Endothelial cell of umbilical vein (primary cell): ENCODE data around the gene CC2D1A. TPM values are rescaled to one million over a fixed set of nuclear protein-coding genes. Genes with fewer than 3 reads are reported as not detected.

Experiments used
- BruUV-seq: library from RNA; stranded (reverse); fragments of 400-500 nt; replicated peaks from 2 replicates; lab custom pipeline; 2021; lab: Mats Ljungman, UMichigan
- CTCF ChIA-PET: fragments of 300-600, 350-600 bp; sonication (Branson Sonifier 250); formaldehyde crosslinking; loops from one replicate; lab custom pipeline; 2021; ENCODE audit warnings: antibody characterized with exemption, inconsistent platforms; lab: Charles Lee
- POLR2A ChIA-PET: fragments of 300-600, 350-600 bp; sonication (Branson Sonifier 250); formaldehyde crosslinking; loops from one replicate; lab custom pipeline; 2021; ENCODE audit warnings: antibody characterized with exemption, inconsistent platforms; lab: Charles Lee
- DNase-seq: peaks from one replicate; pipeline ENCODE4 v3.0.0-alpha.2; 2011; ENCODE audit warnings: low read depth, low spot score
- FAIRE-seq: peaks from 2 replicates; lab custom pipeline; 2011; peaks lifted over from hg19 to GRCh38; lab: Jason Lieb, UNC
- H2AFZ ChIP-seq: 2 replicates; pipeline ENCODE4 v1.6.0; 2012; ENCODE audit warnings: low read depth, low read length, control low read depth, inconsistent platforms
- H3K27ac ChIP-seq: 2 replicates; pipeline ENCODE4 v1.5.1; 2011; ENCODE audit warnings: low read depth, mild to moderate bottlenecking, control low read depth, low read length, moderate library complexity; ENCODE audit not compliant: insufficient read depth
- H3K27me3 ChIP-seq, 2 experiments: 2 replicates each; pipeline versions ENCODE4 v1.6.0 to v1.6.1; 2011; ENCODE audit warnings: low read length in 2 of 2, mixed read lengths in 1 of 2; ENCODE audit not compliant: control insufficient read depth in 2 of 2, insufficient read depth in 2 of 2
- H3K36me3 ChIP-seq, 2 experiments: 2 replicates in 1 of 2; 3 replicates in 1 of 2; pipeline ENCODE4 v1.5.1; 2011; ENCODE audit warnings: low read length in 2 of 2, mild to moderate bottlenecking in 1 of 2, moderate library complexity in 1 of 2; ENCODE audit not compliant: control insufficient read depth in 2 of 2, insufficient read depth in 2 of 2; ENCODE audit errors: extremely low read depth in 1 of 2
- H3K4me1 ChIP-seq: 3 replicates; pipeline ENCODE4 v1.5.1; 2011; ENCODE audit warnings: mild to moderate bottlenecking, low read length; ENCODE audit not compliant: control insufficient read depth, insufficient read depth; ENCODE audit errors: extremely low read depth
- H3K4me2 ChIP-seq: 2 replicates; pipeline ENCODE4 v1.6.1; 2011; ENCODE audit warnings: low read length, control low read depth, mixed read lengths; ENCODE audit not compliant: insufficient read depth
- H3K4me3 ChIP-seq, 3 experiments: fragments of 200-600 bp in 1 of 3; sonication (generic), shearing (Covaris generic) in 1 of 3; replicated peaks in 1 of 3; 2 replicates each; pipeline ENCODE4 v1.5.1; 2011 to 2016; ENCODE audit warnings: control low read depth in 3 of 3, low read length in 3 of 3, mild to moderate bottlenecking in 2 of 3, inconsistent platforms in 1 of 3, low read depth in 1 of 3, moderate library complexity in 1 of 3; ENCODE audit not compliant: insufficient read depth in 1 of 3
- H3K79me2 ChIP-seq: 2 replicates; pipeline ENCODE4 v1.6.0; 2012; ENCODE audit warnings: low read length, inconsistent platforms; ENCODE audit not compliant: control insufficient read depth, insufficient read depth
- H3K9ac ChIP-seq: replicated peaks from 2 replicates; pipeline ENCODE3; 2011; ENCODE audit warnings: low read length, control low read depth; ENCODE audit not compliant: insufficient read depth; ENCODE audit errors: extremely low read depth
- H3K9me1 ChIP-seq: replicated peaks from 3 replicates; pipeline ENCODE4 v1.6.0; 2011; ENCODE audit warnings: mild to moderate bottlenecking, low read length; ENCODE audit not compliant: control insufficient read depth, insufficient read depth; ENCODE audit errors: extremely low read depth
- H3K9me3 ChIP-seq: replicated peaks from 2 replicates; pipeline ENCODE4 v1.5.1; 2012; ENCODE audit warnings: low read length, inconsistent platforms; ENCODE audit not compliant: control insufficient read depth, insufficient read depth
- H4K20me1 ChIP-seq: replicated peaks from 2 replicates; pipeline ENCODE3; 2011; ENCODE audit warnings: mild to moderate bottlenecking, low read length; ENCODE audit not compliant: control insufficient read depth, insufficient read depth; ENCODE audit errors: extremely low read depth
- CTCF ChIP-seq, 2 donors: IDR thresholded peaks; 1 replicate in 1 of 2; 2 replicates in 1 of 2; pipeline ENCODE4 v1.5.1; 2011; ENCODE audit warnings: low read length in 2 of 2, mild to moderate bottlenecking in 2 of 2, moderate library complexity in 2 of 2, control low read depth in 1 of 2, inconsistent platforms in 1 of 2, low read depth in 1 of 2; ENCODE audit not compliant: insufficient read depth in 1 of 2; ENCODE audit errors: extremely low read depth in 1 of 2
- EZH2 ChIP-seq: IDR thresholded peaks from 2 replicates; pipeline ENCODE4 v1.6.1; 2012; ENCODE audit warnings: borderline replicate concordance, low read depth, mild to moderate bottlenecking, moderate library complexity, low read length, inconsistent platforms; ENCODE audit not compliant: severe bottlenecking
- FOS ChIP-seq: IDR thresholded peaks from 2 replicates; pipeline ENCODE4 v1.6.1; 2011; ENCODE audit warnings: mild to moderate bottlenecking, low read length, moderate library complexity, borderline replicate concordance; ENCODE audit not compliant: insufficient read depth
- GATA2 ChIP-seq: IDR thresholded peaks from 2 replicates; pipeline ENCODE4 v1.7.0; 2011; ENCODE audit warnings: low read depth, mild to moderate bottlenecking, moderate library complexity, mixed read lengths, low read length; ENCODE audit not compliant: insufficient read length, insufficient read depth
- JUN ChIP-seq: IDR thresholded peaks from 2 replicates; pipeline ENCODE4 v1.6.1; 2011; ENCODE audit warnings: borderline replicate concordance, low read depth; ENCODE audit not compliant: insufficient read length, insufficient read depth
- MYC ChIP-seq: IDR thresholded peaks from one replicate; pipeline ENCODE4 v1.6.1; 2011; ENCODE audit warnings: mild to moderate bottlenecking, low read depth, low read length
- POLR2A ChIP-seq: IDR thresholded peaks from 2 replicates; pipeline ENCODE4 v1.6.1; 2012; ENCODE audit warnings: low read depth, mild to moderate bottlenecking, control low read depth, low read length
- POLR2AphosphoS5 ChIP-seq: IDR thresholded peaks from 2 replicates; pipeline ENCODE4 v1.6.1; 2012; ENCODE audit warnings: low read depth, mild to moderate bottlenecking, control low read depth, low read length, moderate library complexity; ENCODE audit not compliant: insufficient read depth
- dilution Hi-C: fragments of 300-500 bp; cut with MboI; formaldehyde crosslinking; loops from one replicate; pipeline ENCODE4 v1.15.0; 2019; ENCODE audit warnings: low sequenced_read_pairs; ENCODE audit not compliant: extremely low pct_ligation_motif_present
- intact Hi-C: fragments of 100-400 bp; cut with micrococcal nuclease; formaldehyde crosslinking; loops from one replicate; pipeline ENCODE4 v1.10.0; 2022
- polyA plus RNA-seq, 4 experiments: library from polyadenylated mRNA; depleted of rRNA in 3 of 4; stranded (reverse) in 3 of 4; unstranded in 1 of 4; fragments of >200 nt; gene quantifications; 2 replicates each; pipeline versions ENCODE4 v1.2.1 to v1.2.3, GENCODE V29; 2011 to 2012; ENCODE audit warnings: missing spikeins in 1 of 4
- total RNA-seq: library from RNA; stranded (reverse); gene quantifications from 2 replicates; pipeline ENCODE4 v1.2.3, GENCODE V29; 2021
- TF ChIP-seq, protein P1 (sequence below): IDR thresholded peaks from 2 replicates; pipeline ENCODE4 v1.6.1; 2011; ENCODE audit not compliant: insufficient read depth, insufficient read length

Gene CC2D1A
- total and polyA plus RNA-seq, 2 donors (not counting 3 experiments of a cell fraction or from before 2014, with no cell fraction given) = 13.6 to 33.7 TPM

DNA sequence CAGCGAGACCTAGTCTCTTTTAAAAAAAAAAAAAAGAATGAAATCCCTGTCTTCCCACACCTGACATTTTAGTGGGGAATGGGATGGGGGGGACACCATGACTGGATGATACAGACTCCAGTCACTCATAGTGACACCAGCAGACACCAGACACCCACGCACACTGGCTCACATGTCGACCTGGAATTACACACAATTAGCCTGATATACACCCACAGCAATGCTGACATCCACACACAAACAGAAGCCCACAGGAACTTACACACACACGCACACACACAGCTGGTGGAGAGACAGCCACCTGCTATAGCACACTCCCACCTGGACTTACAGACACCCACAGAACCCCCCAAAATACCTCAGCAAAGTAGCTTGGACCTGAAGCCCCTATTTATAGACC is 37.3 kb upstream of the CC2D1A start:
- no peaks in the 10 kb centered on the region for H3K79me2 ChIP-seq
- no TSS peak for BruUV-seq
- no peaks in the 10 kb centered on the region for H3K27me3 ChIP-seq
- TF ChIP-seq EZH2 = no peak
- TF ChIP-seq POLR2AphosphoS5 = no peak
- TF ChIP-seq MYC = no peak
- TF ChIP-seq, protein P1, sequence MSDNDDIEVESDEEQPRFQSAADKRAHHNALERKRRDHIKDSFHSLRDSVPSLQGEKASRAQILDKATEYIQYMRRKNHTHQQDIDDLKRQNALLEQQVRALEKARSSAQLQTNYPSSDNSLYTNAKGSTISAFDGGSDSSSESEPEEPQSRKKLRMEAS = no peak
- no peak for TF ChIP-seq POLR2A
- no peak for TF ChIP-seq JUN
- no peak for TF ChIP-seq GATA2
- TF ChIP-seq CTCF (IDR thresholded peaks at IDR 0.05; ENCODE audit: extremely low read depth in 1 of 2, insufficient read depth in 1 of 2, low read depth in 1 of 2, low read length in 2 of 2) = no peak
- TF ChIP-seq FOS = no peak
- ChIA-PET POLR2A (no interaction called here), CTCF (no interaction called here)
- peaks cover 6% of the 10 kb centered on the region for H3K4me1 ChIP-seq
- intact Hi-C loops (no loop called here), dilution Hi-C loops (no loop called here)
- H2AFZ ChIP-seq = no peak overlapping the region
- DNase-seq (no peak), FAIRE-seq (no peak)
- no peak overlapping the region for H3K9ac ChIP-seq
- no peaks in the 10 kb centered on the region for H4K20me1 ChIP-seq
- H3K4me2 ChIP-seq = no peak overlapping the region
- H3K36me3 ChIP-seq = no peaks in the 10 kb centered on the region
- H3K4me3 ChIP-seq = no peak overlapping the region
- H3K9me3 ChIP-seq = no peaks in the 10 kb centered on the region
- H3K27ac ChIP-seq = no peak overlapping the region
- H3K9me1 ChIP-seq = no peaks in the 10 kb centered on the region
